NCI-H774 (cell line): Measurements from ENCODE around the gene CXCL11.
"Not testable (repeated sequence)": the region's sequence is repeated elsewhere in the genome, so short reads cannot be mapped to it uniquely, and the experiment has no call there.

Source experiments
- DNase-seq: peaks from one replicate; lab custom pipeline; 2025; lab: John Stamatoyannopoulos, UW

Gene CXCL11

DNA sequence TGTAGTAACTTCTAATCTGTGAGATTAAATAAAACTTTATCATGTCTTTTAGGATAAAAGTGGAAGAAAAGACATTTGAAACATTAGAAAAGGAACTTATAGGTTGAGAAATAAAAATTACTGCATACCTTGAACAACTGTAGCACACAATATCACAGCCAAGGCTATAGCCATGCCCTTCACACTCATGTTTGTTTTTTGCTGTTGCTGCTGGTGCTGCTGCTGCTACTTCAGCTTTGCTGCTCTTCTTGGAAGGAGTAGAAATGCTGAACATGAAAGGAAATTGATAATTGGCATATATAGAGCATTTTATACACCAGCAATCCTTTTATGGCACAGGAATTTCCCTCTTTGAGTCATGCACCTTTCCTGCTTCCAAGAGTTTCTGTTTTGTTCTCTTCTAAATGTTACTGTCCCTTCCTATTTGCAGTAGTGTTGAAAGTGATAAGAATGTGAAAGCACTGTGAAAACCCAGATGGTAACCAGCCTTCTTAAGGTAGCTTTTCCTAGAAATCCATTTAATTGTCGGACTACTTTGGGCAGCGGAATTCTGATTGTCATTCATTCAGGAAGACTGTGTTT lies at the start of gene CXCL11:
TSS of gene CXCL11 (minus strand) at position 272 of the 582 bp plus-strand sequence. CDS start at position 189, 83 bp downstream.
- no peak for DNase-seq

DNA sequence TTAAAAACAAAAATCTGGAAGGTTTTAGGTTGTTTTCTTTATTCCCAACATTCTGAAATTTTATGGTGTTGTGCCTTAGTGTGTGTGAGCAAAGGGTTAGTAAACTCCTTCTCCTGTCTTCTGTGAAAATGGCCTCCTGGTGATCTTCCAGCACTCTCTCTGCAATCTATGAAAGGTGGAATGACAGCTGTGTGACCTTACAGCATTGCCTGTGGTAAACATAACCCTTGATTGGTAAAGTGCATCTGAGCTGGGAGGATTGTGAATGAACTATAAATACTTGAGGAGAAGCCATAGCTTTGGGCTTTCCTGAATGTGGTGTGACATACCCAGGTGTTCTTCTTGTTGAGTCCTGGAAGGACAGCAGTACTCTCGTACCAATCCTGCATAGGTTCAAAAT lies 48.7 kb upstream of the CXCL11 start:
- no peak for DNase-seq

- no peak for DNase-seq
Observed at GRCh38 chr4:76083386-76083988, 47.6 kb upstream of the CXCL11 start.

- no peak for DNase-seq
Observed at GRCh38 chr4:76078033-76078613, 42.3 kb upstream of the CXCL11 start.

DNA sequence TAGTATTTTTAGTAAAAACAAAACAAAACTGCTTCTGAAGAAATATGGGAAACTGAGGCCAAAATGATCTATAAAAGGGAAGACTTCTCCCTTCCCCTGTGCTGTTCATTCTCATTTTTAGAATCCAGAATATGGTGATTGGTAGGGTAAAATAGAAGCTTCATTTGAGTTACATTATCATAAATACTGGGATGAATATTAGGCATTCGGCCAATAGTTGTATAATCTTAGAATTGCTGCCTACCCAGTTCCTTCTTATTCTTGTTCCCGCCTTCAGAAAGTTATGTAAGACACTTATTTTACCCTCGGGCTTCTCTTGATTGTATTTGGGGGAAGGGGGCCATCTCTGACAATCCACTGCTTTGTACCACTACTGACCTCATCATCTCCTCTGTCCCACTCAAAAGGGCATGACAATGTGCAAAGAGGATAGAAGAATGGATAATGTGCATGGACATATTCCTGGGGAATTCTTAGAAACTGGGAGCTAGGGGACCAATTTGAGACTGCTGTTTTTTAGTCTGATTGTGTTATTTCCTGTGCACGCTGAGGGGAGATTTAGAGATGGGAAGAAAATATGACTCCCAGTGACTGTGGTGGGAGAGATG lies 39.2 kb upstream of the CXCL11 start:
- no peak for DNase-seq

- no peak for DNase-seq
Observed at GRCh38 chr4:76074468-76074867, 38.6 kb upstream of the CXCL11 start, which contains the start of gene ART3. TSS of gene ART3 (plus strand) at chr4:76074709. CDS start at chr4:76075890, 1,181 bp downstream.

DNA sequence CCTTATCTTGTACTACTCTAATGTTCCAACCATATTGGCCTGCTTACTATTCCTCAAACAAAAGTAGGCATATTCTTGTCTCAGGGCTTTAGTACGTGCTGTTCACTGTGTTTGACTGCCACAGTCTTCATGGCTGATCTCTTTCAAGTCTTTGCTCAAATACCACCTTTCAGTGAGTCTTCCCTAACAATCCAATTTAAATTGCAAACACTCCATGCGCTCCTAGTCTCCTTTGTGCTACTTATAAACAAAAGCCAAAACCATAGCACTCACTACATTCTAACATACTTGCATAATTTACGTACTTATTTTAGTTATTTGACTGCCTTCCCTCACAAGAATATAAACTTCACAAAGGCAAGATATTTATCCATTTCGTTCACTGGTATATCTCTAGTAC lies 36.9 kb upstream of the CXCL11 start:
- no peak for DNase-seq

GRCh38 chr4:76067652-76068286 lies 31.9 kb upstream of the CXCL11 start:
- peak; percentile 58 for DNase-seq

DNA sequence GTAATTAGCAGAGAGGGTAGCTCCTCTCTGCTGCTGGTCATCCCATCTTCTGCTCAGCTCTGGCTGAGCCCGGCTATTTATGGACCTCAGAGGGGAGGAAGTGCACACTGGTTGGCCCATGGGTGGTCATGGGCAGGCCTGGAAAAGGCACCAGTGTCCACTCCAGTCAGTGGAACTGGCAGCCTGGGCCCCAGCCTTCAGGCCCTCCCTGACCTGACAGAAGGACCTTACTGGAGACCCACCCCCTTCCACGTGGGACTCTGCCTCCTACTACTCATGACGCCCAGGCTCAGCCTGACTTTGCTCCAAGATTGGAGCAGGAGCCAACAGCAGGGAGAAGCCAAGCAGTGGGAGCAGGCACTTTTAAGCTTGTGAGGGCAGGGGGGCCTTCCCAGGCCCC lies 30.7 kb upstream of the CXCL11 start:
- DNase-seq = no peak

DNA sequence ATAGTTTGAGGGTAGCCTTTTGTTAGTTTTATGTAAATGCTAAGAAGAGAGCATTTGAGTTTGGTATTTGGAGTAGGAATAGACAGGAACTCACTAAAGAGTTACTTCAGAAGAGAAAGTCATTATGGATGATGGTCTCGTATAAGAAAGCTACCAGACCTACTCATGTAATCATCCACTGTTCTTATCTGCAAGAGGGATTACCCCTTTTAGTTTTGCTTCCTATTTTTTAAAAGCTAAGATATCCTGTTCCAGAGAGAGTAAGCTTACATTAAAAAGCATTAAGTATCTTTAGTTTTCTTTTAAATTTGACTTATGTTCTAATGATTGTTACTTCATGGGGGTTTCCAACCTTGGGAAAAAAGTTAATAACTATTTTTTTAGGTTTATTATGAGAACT lies 26.1 kb upstream of the CXCL11 start:
- no peak for DNase-seq

DNA sequence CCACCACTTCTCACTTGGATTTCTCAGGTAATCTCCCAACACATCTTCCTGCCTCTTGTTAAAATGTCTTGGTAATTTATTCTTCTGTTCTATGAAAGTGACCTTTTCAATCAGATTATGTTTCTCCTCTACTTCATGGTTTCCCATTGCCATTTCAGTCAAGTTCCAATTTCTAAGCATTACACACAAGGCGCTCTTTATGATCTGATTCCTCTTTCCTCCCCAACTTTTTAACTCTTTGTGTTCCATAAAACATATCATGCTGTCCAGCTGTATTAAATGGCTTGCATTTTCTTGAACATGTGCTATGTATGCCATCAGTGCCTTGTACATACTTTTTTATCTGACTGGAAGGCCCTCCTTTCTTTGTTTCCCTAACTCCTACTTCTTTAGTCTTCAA lies 25.6 kb upstream of the CXCL11 start:
- DNase-seq = no peak

GRCh38 chr4:76060506-76060905 lies 24.6 kb upstream of the CXCL11 start:
- no peak for DNase-seq

GRCh38 chr4:76059750-76060149 lies 23.9 kb upstream of the CXCL11 start:
- no peak for DNase-seq

- no peak for DNase-seq
Observed at GRCh38 chr4:76058888-76059426, 23.1 kb upstream of the CXCL11 start.

GRCh38 chr4:76058302-76058701 lies 22.4 kb upstream of the CXCL11 start:
- DNase-seq = no peak

DNA sequence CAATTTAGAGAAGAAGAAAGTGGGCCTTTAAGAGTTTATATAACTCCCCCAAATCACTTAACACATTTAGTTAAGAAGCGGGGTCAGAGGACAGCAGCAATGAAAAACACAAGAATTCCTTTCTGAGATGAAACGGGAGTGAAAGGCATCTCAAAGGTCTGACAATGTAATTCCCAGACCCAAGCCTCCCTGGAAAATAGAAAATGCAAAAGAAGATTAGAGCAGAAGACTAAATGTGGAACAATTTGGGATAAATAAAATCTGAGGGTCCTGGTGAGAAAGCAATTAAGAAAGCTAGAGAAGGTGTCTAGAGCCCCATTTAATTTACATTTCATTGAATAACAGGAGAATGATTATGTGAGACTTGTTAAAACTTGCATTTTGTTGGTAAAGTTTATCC lies 19.6 kb upstream of the CXCL11 start:
- no peak for DNase-seq

GRCh38 chr4:76055016-76055415 lies 19.1 kb upstream of the CXCL11 start:
- DNase-seq = peak; percentile 57

DNA sequence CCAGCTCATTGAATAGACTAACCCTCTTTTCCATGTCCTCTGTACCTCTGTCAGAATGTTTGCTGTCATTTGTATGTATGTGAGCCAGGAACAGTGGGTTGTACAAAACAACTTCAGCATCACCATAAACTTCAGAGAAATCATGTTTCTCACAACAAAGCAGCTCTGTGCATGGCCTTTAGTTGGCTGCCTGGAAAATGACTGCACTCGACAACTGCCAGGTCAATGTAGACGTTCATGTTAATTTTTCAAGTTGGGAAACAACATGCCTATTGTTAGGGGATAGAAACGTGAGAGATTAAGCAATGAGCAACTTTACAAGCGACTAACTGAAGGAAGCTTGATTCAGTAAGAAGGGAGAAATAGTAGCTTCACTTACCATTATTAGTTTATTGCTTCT lies 17.9 kb upstream of the CXCL11 start:
- no peak for DNase-seq

GRCh38 chr4:76050560-76051050 lies 14.7 kb upstream of the CXCL11 start:
- not testable (repeated sequence) for DNase-seq

GRCh38 chr4:76049860-76050416 lies 14.1 kb upstream of the CXCL11 start:
- not testable (repeated sequence) for DNase-seq

GRCh38 chr4:76044686-76045085 lies 8.8 kb upstream of the CXCL11 start:
- not testable (repeated sequence) for DNase-seq

DNA sequence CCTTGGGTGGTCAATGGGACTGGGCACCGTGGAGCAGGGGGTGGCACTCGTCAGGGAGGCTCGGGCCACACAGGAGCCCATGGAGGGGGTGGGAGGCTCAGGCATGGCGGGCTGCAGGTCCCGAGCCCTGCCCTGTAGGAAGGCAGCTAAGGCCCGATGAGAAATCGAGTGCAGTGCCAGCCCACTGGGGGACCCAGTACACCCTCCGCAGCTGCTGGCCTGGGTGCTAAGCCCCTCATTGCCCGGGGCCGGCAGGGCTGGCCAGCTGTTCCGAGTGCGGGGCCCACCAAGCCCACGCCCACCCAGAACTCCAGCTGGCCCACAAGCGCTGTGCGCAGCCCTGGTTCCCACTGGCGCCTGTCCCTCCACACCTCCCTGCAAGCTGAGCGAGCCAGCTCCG lies 7.4 kb upstream of the CXCL11 start:
- not testable (repeated sequence) for DNase-seq
